DOHH2 (cell line): Measurements from ENCODE around the gene NT5DC1.

Source experiments
- H3F3A ChIP-seq: fragments of 200-600 bp; sonication (generic), shearing (Covaris generic); 2 replicates; pipeline ENCODE4 v1.6.0; 2016; ENCODE audit warnings: antibody characterized with exemption, mild to moderate bottlenecking; ENCODE audit not compliant: control insufficient read depth, insufficient read depth
- H3K27ac ChIP-seq: fragments of 200-600 bp; sonication (generic); 2 replicates; pipeline ENCODE4 v1.5.1; 2014; ENCODE audit warnings: low read depth, mild to moderate bottlenecking, low read length, moderate library complexity
- H3K27me3 ChIP-seq: fragments of 200-600 bp; sonication (generic); 2 replicates; pipeline ENCODE4 v1.6.1; 2014; ENCODE audit warnings: mild to moderate bottlenecking, low read length, mixed read lengths; ENCODE audit not compliant: control insufficient read depth
- H3K36me3 ChIP-seq: fragments of 200-600 bp; sonication (generic); 2 replicates; pipeline ENCODE4 v1.6.1; 2014; ENCODE audit warnings: mild to moderate bottlenecking, low read length, moderate library complexity, mixed read lengths; ENCODE audit not compliant: control insufficient read depth
- H3K4me1 ChIP-seq: fragments of 200-600 bp; sonication (generic); 2 replicates; pipeline ENCODE4 v1.6.1; 2014; ENCODE audit warnings: mild to moderate bottlenecking, low read length, mixed read lengths; ENCODE audit not compliant: control insufficient read depth
- H3K4me2 ChIP-seq: fragments of 200-600 bp; sonication (generic); 2 replicates; pipeline ENCODE4 v1.6.0; 2014; ENCODE audit warnings: mild to moderate bottlenecking, low read length, moderate library complexity
- H3K4me3 ChIP-seq: fragments of 200-600 bp; sonication (generic); 2 replicates; pipeline ENCODE4 v1.5.1; 2014; ENCODE audit warnings: mild to moderate bottlenecking, low read length, mixed read lengths
- H3K79me2 ChIP-seq: fragments of 200-600 bp; sonication (generic); 2 replicates; pipeline ENCODE4 v1.6.1; 2014; ENCODE audit warnings: mild to moderate bottlenecking, low read length, mixed read lengths; ENCODE audit not compliant: control insufficient read depth
- H3K9me2 ChIP-seq: fragments of 200-600 bp; sonication (generic); replicated peaks from 2 replicates; pipeline ENCODE4 v1.6.1; 2014; ENCODE audit warnings: mild to moderate bottlenecking, low read length, mixed read lengths; ENCODE audit not compliant: control insufficient read depth
- H3K9me3 ChIP-seq: fragments of 200-600 bp; sonication (generic); 2 replicates; pipeline ENCODE4 v1.6.1; 2014; ENCODE audit warnings: antibody characterized with exemption, low read length, mixed read lengths; ENCODE audit not compliant: control insufficient read depth, insufficient read depth
- H4K20me1 ChIP-seq: fragments of 200-600 bp; sonication (generic); 2 replicates; pipeline ENCODE4 v1.6.0; 2014; ENCODE audit warnings: low read depth, mild to moderate bottlenecking, antibody characterized with exemption, low read length, moderate library complexity; ENCODE audit not compliant: control insufficient read depth, insufficient read depth
- CTCF ChIP-seq: fragments of 200-600 bp; sonication (generic); IDR thresholded peaks from one replicate; pipeline ENCODE4 v1.5.1; 2014; ENCODE audit warnings: antibody characterized with exemption, mild to moderate bottlenecking, low read depth, low read length; ENCODE audit not compliant: poor library complexity, severe bottlenecking
- EZH2phosphoT487 ChIP-seq: fragments of 200-600 bp; sonication (generic); IDR thresholded peaks from 2 replicates; pipeline ENCODE4 v1.6.1; 2017; ENCODE audit warnings: borderline replicate concordance, mild to moderate bottlenecking, antibody characterized with exemption, low read length, moderate library complexity, mixed read lengths

NT5DC1 gene

DNA sequence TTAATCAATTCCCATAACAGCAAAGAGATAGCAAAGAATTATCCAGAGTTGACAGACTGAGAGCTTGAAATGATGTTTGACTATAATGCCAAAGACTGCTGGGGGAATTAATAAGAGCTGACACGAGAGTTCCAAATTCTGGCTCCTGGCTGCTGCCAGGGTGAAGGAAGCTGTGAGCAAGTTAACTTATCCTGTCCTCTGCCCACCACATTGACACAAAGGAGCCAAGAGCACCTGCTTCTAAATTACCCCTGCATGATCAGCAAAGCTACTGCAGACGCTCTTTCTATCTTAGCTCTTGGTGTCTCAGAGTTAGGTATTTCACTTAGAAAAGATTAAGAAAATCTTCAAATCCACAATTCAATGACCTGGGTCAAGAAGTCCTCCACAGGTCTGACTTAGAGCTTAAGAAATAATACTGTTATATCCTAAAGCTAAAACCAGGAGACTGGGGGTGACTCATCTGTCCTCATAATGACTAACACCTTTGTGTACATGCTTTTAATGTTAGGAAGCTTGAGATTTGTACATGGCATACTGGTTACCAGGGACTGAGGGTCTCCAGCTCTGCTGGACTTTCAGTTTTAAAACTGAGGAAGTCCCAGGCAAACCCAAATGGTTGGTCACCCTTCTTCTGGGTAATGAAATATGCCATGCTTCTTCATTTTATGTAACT, 26.8 kb upstream of the NT5DC1 start:
- Histone ChIP-seq H3K9me3 (no peaks in the 10 kb centered on the region), H3K9me2 (no peaks in the 10 kb centered on the region), H4K20me1 (no peaks in the 10 kb centered on the region), H3K36me3 (no peaks in the 10 kb centered on the region), H3K4me1 (peaks cover 4% of the 10 kb centered on the region), H3K27me3 (no peaks in the 10 kb centered on the region), H3K4me3 (no peak overlapping the region), H3F3A (no peaks in the 10 kb centered on the region), H3K27ac (no peak overlapping the region), H3K4me2 (no peak overlapping the region), H3K79me2 (no peaks in the 10 kb centered on the region)
- TF ChIP-seq EZH2phosphoT487 (no peak), CTCF (no peak)

GRCh38 chr6:116074732-116075390, 25.8 kb upstream of the NT5DC1 start:
- Histone ChIP-seq H3K9me2 (no peaks in the 10 kb centered on the region), H3K4me2 (no peak overlapping the region), H3K4me1 (peaks cover 4% of the 10 kb centered on the region), H3K36me3 (no peaks in the 10 kb centered on the region), H4K20me1 (no peaks in the 10 kb centered on the region), H3K27ac (no peak overlapping the region), H3F3A (no peaks in the 10 kb centered on the region), H3K4me3 (no peak overlapping the region), H3K9me3 (no peaks in the 10 kb centered on the region), H3K27me3 (no peaks in the 10 kb centered on the region), H3K79me2 (no peaks in the 10 kb centered on the region)
- TF ChIP-seq CTCF (no peak), EZH2phosphoT487 (no peak)

GRCh38 chr6:116078522-116078921, 22.1 kb upstream of the NT5DC1 start:
- Histone ChIP-seq H3K27me3 (peaks cover 3% of the 10 kb centered on the region; the same call in 1 of the 2 replicates), H3K36me3 (no peaks in the 10 kb centered on the region), H3K27ac (no peak overlapping the region), H4K20me1 (no peaks in the 10 kb centered on the region), H3K4me1 (no peaks in the 10 kb centered on the region), H3K9me3 (no peaks in the 10 kb centered on the region), H3F3A (no peaks in the 10 kb centered on the region), H3K4me2 (no peak overlapping the region), H3K9me2 (no peaks in the 10 kb centered on the region), H3K79me2 (no peaks in the 10 kb centered on the region), H3K4me3 (no peak overlapping the region)
- no peak for TF ChIP-seq CTCF
- TF ChIP-seq EZH2phosphoT487: no peak
